ENCODE results near the gene CEACAM1. TPM values are rescaled to one million over a fixed set of nuclear protein-coding genes. Genes with fewer than 3 reads are reported as not detected.

CEACAM1 gene
- total and polyA plus RNA-seq, 2 of the 13 experiments (the other 11 are each of a cell fraction or from before 2014, with no cell fraction given), result 13.5 to 332 TPM

DNA sequence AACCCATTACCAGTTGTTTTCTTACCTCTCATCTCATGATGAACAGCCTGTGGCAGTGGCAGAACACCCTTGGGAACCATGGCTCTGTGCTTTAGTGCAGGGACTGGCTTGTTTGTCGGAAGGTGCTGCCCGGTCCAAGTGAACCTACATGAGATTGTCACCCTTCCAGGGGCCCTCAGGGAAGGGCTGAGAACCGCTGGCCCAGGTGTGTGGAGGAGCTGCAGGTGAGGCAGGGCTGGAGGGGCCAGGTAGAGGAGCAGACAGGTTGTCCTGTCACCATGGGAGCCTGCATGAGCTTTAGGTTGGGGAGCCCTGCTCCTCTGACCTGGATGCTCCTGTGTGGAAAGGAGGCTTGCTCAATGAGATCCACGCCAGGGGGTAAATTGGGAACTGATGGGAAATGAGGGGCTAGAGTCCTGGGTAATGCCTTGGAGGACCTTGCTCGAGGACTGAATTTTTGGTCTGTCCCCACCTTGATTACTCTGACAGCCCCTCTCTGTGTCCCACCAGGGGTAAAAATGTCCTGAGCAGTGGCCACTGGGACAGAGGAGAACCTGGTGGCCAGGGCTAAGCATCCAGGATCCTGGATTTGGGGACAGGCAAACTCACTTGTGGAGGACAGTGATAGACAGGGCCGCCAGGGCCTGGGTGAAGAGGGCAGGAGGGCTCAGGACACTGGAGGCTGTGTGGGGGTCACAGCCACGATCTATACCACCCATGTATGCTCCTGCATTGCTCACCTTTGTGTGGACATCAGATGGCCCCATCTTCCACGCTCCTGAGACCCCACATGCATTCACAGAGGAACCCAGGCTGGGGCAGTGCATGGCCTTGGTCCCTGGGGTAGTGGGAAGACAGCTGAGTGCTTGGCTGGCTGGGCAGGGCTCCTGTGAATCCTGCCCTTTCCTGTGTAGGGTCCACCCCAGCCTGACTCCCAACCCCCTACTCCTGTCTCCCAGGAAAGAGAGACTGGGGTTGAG lies 24.1 kb upstream of the CEACAM1 start:
- 36% methylated on average over 7 of the region's 8 CpGs for whole genome bisulfite sequencing (ENCODE audit: low lambda C conversion rate)
- Histone ChIP-seq H3K4me3 (replicated peaks in 1 of 3; ENCODE audit: insufficient read depth in 1 of 3, low read depth in 2 of 3, low read length in 3 of 3) (peak overlapping the region in 1 of 3 experiments; percentile 15; a peak in 1 of 6 replicates), H3K4me2 (ENCODE audit: low read depth, low read length) (peak overlapping the region; percentile 50), H3K79me2 (ENCODE audit: insufficient read depth, low read length) (no peaks in the 10 kb centered on the region), H3K27me3 (ENCODE audit: control insufficient read depth in 1 of 2, insufficient read depth in 2 of 2, low read length in 2 of 2) (peaks cover 0 to 7% of the 10 kb centered on the region in 2 experiments; a peak in 1 of 5 replicates), H2AFZ (ENCODE audit: low read length) (no peak overlapping the region), H3K4me1 (ENCODE audit: insufficient read depth, low read length) (peaks cover 60% of the 10 kb centered on the region), H4K20me1 (ENCODE audit: insufficient read depth, low read length) (no peaks in the 10 kb centered on the region), H3K27ac (ENCODE audit: extremely low read length, insufficient read depth, low read length) (no peak overlapping the region), H3K36me3 (replicated peaks in 1 of 2; ENCODE audit: control insufficient read depth in 1 of 2, insufficient read depth in 2 of 2, low read length in 2 of 2) (no peaks in the 10 kb centered on the region), H3K9me3 (ENCODE audit: low read length) (peaks cover 9% of the 10 kb centered on the region), H3K9ac (ENCODE audit: insufficient read depth, low read depth, low read length) (0 out of 2 replicates have a peak overlapping the region, but pooled peaks have one; percentile 3)
- ATAC-seq (peak; percentile 21; the same call in 1 of the 3 replicates), DNase-seq (ENCODE audit: low spot score) (no peak), FAIRE-seq (no peak)
- no TSS peak for BruUV-seq (replicated peaks)
- intact Hi-C loops (cut with micrococcal nuclease; ENCODE audit: unreplicated experiment), result no loop called here
- in situ Hi-C loops (cut with HindIII; ENCODE audit: extremely low pct_ligation_motif_present, low pct_unique_long_range_greater_than_20kb), result no loop called here
- ChIA-PET CTCF (ENCODE audit: low intra/inter-chr PET ratio, low total read pairs) (no interaction called here), POLR2A (interaction anchor here (0.6 to 1.5 kb wide), 3 partner anchors 24 to 114 kb away, joined by 3 to 5 read pairs (median 3); partner anchors contain the start of gene CEACAM1)
- no peak for TF ChIP-seq ZEB1 (IDR thresholded peaks at IDR 0.05; ENCODE audit: insufficient replicate concordance, low read depth)
- no peak for TF ChIP-seq ZBTB40 (IDR thresholded peaks at IDR 0.05)
- TF ChIP-seq ZBTB40 (CRISPR knock-in tag; IDR thresholded peaks at IDR 0.05), result no peak
- no peak for TF ChIP-seq ATF7-NPFF (CRISPR knock-in tag; IDR thresholded peaks at IDR 0.05; ENCODE audit: low read depth)
- TF ChIP-seq, protein P1, sequence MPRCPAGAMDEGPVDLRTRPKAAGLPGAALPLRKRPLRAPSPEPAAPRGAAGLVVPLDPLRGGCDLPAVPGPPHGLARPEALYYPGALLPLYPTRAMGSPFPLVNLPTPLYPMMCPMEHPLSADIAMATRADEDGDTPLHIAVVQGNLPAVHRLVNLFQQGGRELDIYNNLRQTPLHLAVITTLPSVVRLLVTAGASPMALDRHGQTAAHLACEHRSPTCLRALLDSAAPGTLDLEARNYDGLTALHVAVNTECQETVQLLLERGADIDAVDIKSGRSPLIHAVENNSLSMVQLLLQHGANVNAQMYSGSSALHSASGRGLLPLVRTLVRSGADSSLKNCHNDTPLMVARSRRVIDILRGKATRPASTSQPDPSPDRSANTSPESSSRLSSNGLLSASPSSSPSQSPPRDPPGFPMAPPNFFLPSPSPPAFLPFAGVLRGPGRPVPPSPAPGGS (CRISPR knock-in tag; IDR thresholded peaks at IDR 0.05), result no peak
- TF ChIP-seq, protein P2, sequence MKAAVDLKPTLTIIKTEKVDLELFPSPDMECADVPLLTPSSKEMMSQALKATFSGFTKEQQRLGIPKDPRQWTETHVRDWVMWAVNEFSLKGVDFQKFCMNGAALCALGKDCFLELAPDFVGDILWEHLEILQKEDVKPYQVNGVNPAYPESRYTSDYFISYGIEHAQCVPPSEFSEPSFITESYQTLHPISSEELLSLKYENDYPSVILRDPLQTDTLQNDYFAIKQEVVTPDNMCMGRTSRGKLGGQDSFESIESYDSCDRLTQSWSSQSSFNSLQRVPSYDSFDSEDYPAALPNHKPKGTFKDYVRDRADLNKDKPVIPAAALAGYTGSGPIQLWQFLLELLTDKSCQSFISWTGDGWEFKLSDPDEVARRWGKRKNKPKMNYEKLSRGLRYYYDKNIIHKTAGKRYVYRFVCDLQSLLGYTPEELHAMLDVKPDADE (CRISPR knock-in tag; IDR thresholded peaks at IDR 0.05), result no peak
- TF ChIP-seq TSC22D2 (CRISPR knock-in tag; IDR thresholded peaks at IDR 0.05; ENCODE audit: borderline replicate concordance), result no peak
- no peak for TF ChIP-seq ZBTB42 (CRISPR knock-in tag; IDR thresholded peaks at IDR 0.05)
- no peak for TF ChIP-seq YEATS2 (CRISPR knock-in tag; IDR thresholded peaks at IDR 0.05; ENCODE audit: borderline replicate concordance)
- TF ChIP-seq IKZF4 (CRISPR knock-in tag; IDR thresholded peaks at IDR 0.05; ENCODE audit: borderline replicate concordance, low read depth, not compliant biosample characterization), result no peak
- no peak for TF ChIP-seq NFRKB (IDR thresholded peaks at IDR 0.05)

Data from HepG2 (cell line).